ENCODE measurements around the gene PDZD8.
"Not testable (repeated sequence)": the region's sequence is repeated elsewhere in the genome, so short reads cannot be mapped to it uniquely, and the experiment has no call there.

The PDZD8 gene

DNA sequence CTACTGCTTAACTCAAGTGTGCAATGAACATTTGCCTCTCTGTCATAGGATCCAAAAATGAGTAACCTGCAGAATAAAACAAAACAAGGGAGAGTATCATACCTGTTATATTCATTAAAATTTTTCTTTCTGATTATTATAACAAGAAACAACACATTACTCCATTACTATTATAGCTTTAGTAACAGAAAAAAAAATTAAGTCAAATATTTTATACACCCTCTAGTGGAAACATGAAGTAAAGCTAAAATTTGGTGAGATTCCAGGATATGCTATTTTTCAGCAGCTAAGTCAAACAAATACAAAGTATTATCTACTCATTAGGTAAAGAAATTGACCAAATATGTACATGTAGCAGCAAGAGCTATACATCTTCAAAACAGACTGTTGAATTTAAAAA lies 56.3 kb downstream of the PDZD8 start:
- no peak for DNase-seq (ENCODE audit: low read depth)
- no peak overlapping the region for H3K4me3 ChIP-seq (ENCODE audit: low read depth, low read length)
- TF ChIP-seq, protein P1, sequence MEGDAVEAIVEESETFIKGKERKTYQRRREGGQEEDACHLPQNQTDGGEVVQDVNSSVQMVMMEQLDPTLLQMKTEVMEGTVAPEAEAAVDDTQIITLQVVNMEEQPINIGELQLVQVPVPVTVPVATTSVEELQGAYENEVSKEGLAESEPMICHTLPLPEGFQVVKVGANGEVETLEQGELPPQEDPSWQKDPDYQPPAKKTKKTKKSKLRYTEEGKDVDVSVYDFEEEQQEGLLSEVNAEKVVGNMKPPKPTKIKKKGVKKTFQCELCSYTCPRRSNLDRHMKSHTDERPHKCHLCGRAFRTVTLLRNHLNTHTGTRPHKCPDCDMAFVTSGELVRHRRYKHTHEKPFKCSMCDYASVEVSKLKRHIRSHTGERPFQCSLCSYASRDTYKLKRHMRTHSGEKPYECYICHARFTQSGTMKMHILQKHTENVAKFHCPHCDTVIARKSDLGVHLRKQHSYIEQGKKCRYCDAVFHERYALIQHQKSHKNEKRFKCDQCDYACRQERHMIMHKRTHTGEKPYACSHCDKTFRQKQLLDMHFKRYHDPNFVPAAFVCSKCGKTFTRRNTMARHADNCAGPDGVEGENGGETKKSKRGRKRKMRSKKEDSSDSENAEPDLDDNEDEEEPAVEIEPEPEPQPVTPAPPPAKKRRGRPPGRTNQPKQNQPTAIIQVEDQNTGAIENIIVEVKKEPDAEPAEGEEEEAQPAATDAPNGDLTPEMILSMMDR (IDR thresholded peaks at IDR 0.05; ENCODE audit: insufficient read depth, low read depth, low read length, missing control alignments): peak; percentile 10

DNA sequence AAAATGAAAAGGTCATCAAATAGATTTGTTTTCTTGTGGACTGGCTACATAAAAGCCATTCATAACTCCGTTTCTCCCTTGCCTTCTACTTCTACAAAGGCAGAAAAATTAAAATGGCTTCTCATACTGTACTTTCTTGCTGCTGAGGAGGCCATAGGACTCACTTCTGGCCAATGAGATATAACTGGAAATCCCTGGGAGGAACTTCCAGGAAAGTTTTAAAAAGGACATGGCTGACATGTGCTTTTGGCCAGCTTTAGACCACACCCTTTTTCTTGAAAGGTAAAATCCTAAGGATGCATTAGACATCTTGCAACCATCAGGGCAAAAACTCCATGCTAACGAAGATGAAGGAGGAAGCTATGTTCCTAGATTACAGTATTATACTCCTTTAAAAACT lies 58.5 kb downstream of the PDZD8 start:
- TF ChIP-seq, protein P1 (IDR thresholded peaks at IDR 0.05; ENCODE audit: insufficient read depth, low read depth, low read length, missing control alignments): no peak

GRCh38 chr10:117313641-117314040 lies 61.6 kb downstream of the PDZD8 start:
- TF ChIP-seq, protein P1 (IDR thresholded peaks at IDR 0.05; ENCODE audit: insufficient read depth, low read depth, low read length, missing control alignments): no peak
- no peak overlapping the region for H3K4me3 ChIP-seq (ENCODE audit: low read depth, low read length)
- no peak for DNase-seq (ENCODE audit: low read depth)

More for the DNA sequence above, 58.5 kb downstream of the PDZD8 start:
- H3K4me3 ChIP-seq (ENCODE audit: low read depth, low read length): no peak overlapping the region
- DNase-seq (ENCODE audit: low read depth): no peak

DNA sequence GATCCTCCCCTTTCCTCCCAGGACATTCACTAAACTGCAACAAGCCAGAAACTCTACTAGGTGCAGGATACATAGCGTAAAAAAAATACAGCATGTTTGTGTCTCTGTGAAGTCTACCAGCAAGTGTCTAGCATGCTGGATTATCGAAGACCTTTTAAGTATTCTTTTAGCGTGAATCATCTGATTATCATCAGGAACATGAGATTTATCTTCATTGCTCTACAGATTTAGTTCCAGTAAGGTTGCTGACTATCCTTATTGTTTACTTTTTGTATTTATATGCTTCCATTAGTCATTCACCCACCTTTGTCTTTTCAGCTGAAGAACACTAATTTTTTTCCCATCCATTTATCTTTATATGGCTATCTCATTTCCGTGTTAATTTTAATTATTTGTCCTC lies 62.8 kb downstream of the PDZD8 start:
- H3K4me3 ChIP-seq (ENCODE audit: low read depth, low read length): no peak overlapping the region
- TF ChIP-seq, protein P1 (IDR thresholded peaks at IDR 0.05; ENCODE audit: insufficient read depth, low read depth, low read length, missing control alignments): no peak
- DNase-seq (ENCODE audit: low read depth): no peak

DNA sequence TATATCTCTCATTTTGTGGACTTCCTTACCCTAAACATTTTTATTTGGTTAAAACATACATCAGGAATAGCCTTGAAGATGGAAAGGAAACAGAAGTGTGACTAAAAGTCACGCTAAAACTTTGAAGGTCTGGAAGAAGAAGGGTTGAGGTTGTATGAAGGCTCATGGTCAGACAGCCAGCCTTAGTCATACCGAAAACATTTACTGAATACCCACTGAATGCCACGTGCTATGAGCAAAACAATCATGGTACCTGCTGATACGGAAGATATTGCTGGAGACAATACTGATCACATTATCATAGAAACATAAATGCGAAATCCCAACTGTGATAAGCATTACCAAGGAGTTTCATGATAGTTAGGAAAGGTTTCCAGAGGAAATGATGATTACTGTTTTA lies 64.0 kb downstream of the PDZD8 start:
- TF ChIP-seq, protein P1 (IDR thresholded peaks at IDR 0.05; ENCODE audit: insufficient read depth, low read depth, low read length, missing control alignments): no peak
- DNase-seq (ENCODE audit: low read depth): no peak

DNA sequence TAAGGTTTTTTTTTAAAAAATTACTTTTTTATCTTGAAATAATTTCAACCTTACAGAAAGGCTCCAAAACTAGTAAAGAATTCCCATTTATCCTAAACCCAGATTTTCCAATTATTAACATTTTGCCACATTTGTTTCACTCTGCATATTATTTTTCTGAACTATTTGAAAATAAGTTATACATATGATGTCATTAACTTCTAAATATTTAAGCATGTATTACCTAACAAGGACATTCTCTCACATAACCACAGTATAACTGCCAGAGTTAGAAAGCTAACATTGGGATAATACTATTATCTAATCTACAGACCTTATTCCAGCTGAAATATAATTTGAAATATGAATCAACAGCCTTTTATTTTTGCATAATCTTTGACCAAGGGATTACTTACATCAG lies 68.6 kb downstream of the PDZD8 start:
- H3K4me3 ChIP-seq (ENCODE audit: low read depth, low read length): no peak overlapping the region
- TF ChIP-seq, protein P1 (IDR thresholded peaks at IDR 0.05; ENCODE audit: insufficient read depth, low read depth, low read length, missing control alignments): no peak
- DNase-seq (ENCODE audit: low read depth): no peak

More for the DNA sequence above, 64.0 kb downstream of the PDZD8 start:
- no peak overlapping the region for H3K4me3 ChIP-seq (ENCODE audit: low read depth, low read length)

- H3K4me3 ChIP-seq (ENCODE audit: low read depth, low read length); DNase-seq (ENCODE audit: low read depth): not testable (repeated sequence)
These were observed 71.8 kb downstream of the PDZD8 start for GRCh38 chr10:117303451-117303850.

Measured in GM12865 (cell line).